Measurements from ENCODE around the gene RHBDF2.
"Not testable (repeated sequence)": the region's sequence is repeated elsewhere in the genome, so short reads cannot be mapped to it uniquely, and the experiment has no call there.

The RHBDF2 gene

GRCh38 chr17:76538281-76538931 is 37.2 kb upstream of the RHBDF2 start:
- no peak for DNase-seq (ENCODE audit: low read depth in 1 of 2, low spot score in 1 of 2)

GRCh38 chr17:76537578-76538280 is 36.5 kb upstream of the RHBDF2 start, which contains the start of gene CYGB:
Gene CYGB (minus strand): TSS chr17:76537709. CDS start chr17:76537542, 167 bp downstream.
- no peak for DNase-seq (ENCODE audit: low read depth in 1 of 2, low spot score in 1 of 2)

DNA sequence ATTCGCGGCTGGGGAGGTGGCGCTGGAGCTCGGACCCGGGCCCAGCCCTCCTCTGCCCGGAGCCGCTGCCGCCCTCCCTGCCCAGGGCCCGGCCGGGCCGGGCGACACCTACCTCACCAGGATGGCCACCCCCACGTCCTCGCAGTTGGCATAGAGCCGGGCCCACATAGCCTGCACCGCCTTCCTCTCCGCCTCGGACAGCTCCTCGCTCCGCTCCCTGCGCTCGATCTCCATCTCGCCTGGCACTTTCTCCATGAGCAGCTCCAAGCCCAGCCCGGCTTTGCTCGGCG is 36.0 kb upstream of the RHBDF2 start:
- no peak for DNase-seq (ENCODE audit: low read depth in 1 of 2, low spot score in 1 of 2)

DNA sequence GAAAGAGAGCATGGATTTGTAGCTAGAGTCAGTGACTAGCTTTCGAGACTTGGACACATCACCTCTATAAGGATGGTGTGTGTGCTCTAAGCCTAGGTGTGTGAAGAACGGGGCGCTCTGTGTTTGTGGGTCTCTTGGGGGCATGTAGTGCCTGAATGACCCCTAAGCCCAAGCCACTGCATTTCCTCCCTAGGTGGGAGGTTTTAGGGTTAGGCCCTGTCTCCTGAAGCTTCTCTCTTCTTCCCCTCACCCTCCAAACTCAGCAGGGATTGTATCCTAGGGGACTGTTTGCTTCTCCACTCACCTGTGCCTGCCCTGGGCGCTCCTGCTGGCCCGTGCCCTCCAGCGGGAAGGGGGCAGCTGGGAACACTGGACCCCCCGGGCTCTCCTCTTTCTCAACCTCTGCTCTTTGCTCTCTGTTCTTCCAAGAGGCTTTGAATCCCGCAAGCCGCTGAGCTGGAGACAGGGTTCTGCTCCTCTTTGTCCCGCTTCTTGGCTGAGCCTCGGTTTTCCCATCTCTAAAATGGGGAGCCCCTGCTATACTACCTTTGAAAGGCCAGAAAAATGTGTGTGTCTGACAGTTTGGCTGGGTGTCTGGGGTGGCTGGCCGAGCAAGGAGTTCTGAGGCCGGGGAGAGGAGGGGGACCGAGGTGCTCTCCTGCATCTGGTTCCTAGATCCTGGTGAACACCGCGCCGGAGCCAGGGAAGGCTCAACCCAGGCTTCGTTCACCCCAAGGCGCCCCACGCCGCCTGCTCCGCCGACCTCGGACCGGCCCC is 35.5 kb upstream of the RHBDF2 start:
- no peak for DNase-seq (ENCODE audit: low read depth in 1 of 2, low spot score in 1 of 2)

GRCh38 chr17:76535788-76536510 is 34.7 kb upstream of the RHBDF2 start:
- DNase-seq (ENCODE audit: low read depth in 1 of 2, low spot score in 1 of 2) = no peak

DNA sequence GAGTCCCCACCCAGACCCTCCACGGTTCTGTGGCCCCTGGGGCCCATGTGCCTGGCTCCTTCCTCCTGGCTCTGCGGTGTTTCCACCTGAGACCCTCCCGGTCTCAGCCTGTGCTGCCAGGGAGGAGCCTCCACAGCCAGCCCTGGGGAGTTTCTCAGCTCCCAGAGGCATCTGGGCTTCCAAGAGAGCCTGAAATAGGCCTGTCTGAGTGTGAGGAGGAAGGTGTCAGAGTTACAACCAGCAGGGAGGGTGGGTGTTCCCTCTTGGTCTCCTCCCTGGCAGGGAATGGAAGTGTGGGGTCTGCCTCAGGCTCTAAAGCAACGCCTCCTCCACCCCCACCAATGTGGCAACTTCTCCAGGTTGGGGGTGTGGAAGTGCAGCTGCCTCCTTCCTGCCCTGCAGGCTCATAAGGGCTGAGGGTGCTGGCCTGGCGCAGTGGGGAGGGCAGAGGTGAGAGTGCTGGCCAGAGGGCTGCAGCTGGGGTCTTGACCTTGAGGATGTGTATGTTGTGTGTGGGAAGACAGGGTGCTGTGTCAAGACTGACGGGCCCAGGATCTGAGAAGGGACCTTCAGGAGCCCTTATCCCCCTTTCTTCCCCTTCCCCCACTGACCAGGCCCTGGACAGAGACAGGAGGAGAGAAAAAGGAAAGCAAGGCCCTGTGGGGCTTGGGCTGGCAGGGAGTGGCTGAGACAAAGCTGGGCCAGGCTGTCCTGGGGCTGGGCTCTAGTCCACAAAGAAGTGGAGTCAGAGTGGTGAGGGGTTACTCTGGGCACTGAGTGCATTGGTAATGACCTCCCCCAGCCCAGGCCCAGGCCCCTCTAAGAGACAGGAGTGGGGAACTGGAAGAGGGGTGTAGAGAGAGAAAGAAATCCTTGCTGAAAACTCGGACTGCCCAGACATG is 33.9 kb upstream of the RHBDF2 start:
- no peak for DNase-seq (ENCODE audit: low read depth in 1 of 2, low spot score in 1 of 2)

- not testable (repeated sequence) for DNase-seq (ENCODE audit: low read depth in 1 of 2, low spot score in 1 of 2)
Measured at GRCh38 chr17:76533640-76534359, 32.6 kb upstream of the RHBDF2 start.

- no peak for DNase-seq (ENCODE audit: low read depth in 1 of 2, low spot score in 1 of 2)
Measured at GRCh38 chr17:76532072-76532651, 30.9 kb upstream of the RHBDF2 start.

DNA sequence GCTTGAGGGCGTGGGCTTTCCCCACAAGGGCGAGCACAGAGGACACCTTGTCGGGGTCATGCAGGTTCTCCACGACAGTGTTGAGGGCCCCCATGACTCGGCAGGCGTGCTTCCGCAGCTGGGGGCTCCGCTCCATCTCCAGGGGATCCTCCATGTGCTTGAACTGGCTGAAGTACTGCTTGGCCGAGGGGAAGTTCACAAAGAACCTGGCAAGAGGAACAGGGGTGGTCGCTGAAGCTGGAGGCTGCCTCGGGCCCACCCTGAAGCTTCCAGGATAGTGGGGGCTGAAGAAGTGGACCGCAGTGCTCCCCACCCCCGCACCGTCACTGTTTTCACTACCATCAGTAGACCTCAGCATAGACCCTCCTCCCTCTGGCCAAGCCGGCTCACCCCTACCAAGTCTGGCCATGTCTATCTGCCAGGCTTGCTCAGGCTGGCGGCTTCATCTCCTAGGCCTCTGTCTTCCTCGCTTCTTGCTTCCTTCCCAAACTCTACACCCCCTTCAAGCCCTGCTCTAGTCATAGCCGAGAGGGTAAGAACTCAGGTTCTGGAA is 30.3 kb upstream of the RHBDF2 start:
- DNase-seq (ENCODE audit: low read depth in 1 of 2, low spot score in 1 of 2) = no peak

GRCh38 chr17:76530811-76531485 is 29.7 kb upstream of the RHBDF2 start:
- DNase-seq (ENCODE audit: low read depth in 1 of 2, low spot score in 1 of 2) = no peak

DNA sequence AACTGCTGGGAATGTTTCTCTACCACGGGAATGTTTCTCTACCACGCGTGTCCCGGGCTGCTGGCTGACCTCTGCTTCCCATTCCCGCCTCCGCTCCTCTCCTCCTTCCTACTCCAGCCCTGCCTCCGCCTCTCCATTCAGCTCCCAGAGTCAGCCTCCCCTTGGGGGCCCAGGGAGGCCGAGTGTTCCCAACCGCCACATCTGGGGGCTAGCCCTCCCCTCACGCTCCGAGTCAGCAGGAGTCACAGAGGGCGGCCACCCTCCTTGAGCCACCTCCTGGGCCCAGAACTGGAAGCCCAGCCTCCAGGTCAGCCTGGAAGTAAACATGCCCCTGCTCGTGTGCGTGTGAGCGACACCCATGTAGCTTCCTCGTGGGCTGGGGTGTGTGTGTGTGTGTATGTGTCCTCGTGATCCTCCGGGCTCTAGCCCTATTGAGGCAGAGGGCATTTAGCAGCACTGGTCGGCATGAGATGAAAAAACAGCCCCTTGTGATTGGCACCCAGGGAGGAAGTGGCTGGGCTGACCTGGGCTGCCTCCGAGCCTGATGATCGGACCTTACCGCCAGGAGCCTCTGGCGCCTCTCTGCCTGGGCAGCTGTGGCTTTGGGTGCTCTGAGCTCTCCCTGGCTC is 29.0 kb upstream of the RHBDF2 start:
- DNase-seq (ENCODE audit: low read depth in 1 of 2, low spot score in 1 of 2) = no peak

DNA sequence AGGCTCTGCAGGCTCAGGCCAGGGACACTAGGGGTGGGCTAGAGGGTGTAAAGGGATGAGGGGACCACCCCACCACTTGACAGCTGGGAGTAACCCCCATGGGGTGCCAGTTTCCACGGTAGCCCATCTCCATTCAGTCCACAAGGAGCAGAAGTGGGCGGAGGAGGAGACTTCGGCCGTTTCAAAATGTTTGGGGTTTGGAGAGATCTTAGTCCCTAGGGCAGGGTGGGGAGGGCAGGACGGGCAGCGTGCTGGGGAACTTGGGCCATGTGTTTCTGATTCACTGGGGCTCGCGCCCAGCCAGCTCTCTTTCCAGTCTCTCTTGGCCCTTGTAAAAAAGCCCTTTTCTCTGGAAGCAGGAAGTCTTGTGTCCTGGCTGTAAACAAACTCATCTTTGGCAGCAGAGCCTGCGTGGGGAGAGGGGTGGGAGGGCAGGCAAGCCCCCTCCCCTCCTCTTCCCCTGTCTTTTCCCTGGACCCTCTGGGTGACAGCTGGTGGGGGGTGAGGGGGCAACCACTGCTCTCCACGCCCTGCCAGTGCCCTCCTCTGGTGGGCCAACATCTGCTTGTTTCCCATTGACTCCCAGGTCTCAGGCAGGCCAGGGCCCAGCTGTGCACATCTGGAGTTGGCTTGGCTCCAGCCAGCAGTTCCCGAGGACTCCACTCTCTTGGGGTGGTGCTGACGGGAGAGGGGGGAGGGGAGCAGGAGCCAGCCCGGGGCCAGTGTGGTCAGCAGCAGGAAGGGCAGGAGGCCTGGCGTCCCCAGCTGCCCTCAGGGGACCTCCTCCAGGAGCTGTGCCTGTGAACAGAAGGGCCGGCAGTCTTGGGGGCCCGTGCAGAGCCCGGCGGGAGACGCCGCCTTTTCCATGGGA is 28.2 kb upstream of the RHBDF2 start:
- DNase-seq (ENCODE audit: low read depth in 1 of 2, low spot score in 1 of 2) = no peak

DNA sequence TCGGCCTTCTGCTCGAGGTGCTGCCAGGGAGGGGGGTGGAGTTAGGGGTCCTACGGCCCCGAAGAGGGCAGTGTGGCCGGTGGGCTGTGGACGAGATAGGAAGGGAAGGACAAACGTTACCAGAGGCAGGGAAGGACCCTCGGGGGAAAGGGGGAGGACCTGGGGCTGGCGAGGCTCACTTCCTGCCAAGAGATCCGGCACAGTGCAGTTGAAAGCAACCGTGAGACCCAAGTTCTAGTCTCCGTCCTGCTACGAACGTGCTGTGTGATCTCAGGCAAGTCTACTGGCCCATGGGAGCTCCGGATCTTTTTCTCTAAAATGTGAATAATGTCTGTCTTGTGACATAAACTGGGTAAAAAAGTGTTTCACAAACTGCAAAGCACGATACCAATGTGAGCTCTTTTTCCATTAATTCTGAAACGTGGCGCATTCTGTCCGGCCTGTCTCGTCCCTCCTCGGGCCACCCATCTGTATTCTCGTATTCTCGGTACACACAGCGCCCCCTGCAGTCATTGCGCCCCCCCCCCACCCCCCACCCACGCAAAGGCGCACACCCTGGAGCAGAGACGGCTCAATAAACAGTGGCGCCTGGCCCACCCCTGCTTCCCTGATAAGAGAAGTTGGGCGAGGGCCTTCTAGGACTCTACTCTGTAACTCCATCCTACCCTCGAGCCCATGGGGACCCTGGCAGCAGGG is 27.5 kb upstream of the RHBDF2 start:
- DNase-seq (ENCODE audit: low read depth in 1 of 2, low spot score in 1 of 2) = no peak

GRCh38 chr17:76528156-76528527 is 26.9 kb upstream of the RHBDF2 start:
- DNase-seq (ENCODE audit: low read depth in 1 of 2, low spot score in 1 of 2) = no peak

DNA sequence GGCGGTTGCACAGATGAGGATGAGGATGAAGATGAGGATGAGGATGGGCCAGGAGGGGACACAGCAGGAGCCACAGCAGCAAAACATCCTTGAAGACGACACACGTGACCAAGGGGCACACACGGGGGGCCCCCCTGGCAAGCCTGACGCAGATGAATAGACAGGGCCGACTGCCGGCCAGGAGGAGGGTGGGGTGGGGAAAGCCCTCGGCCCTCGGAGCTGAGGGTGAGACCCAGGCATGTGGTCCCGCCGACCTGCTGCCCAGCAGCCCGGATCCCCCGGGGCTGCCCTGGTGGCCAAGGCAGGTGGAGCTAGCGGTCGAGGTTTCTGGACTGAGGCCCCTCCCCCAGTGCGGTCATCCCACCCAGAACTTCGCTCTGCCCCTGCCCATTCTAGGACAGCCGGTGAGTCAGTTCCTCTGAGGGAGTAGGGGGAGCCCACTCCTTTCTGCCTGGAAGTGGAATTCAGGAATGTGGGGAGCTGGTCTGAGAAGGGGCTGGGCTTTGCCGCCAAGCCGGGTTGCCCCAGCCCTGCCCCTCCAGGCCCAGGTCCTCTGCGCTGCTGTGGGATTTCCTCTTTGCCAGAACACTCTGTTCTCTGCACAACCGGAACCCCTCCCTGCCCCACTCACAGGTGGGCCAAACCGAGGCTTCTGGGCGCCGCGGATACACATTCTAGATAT is 26.3 kb upstream of the RHBDF2 start:
- no peak for DNase-seq (ENCODE audit: low read depth in 1 of 2, low spot score in 1 of 2)

- not testable (repeated sequence) for DNase-seq (ENCODE audit: low read depth in 1 of 2, low spot score in 1 of 2)
Measured at GRCh38 chr17:76527016-76527415, 25.8 kb upstream of the RHBDF2 start.

Measured in stimulated activated CD4-positive, alpha-beta T cell treated with anti-CD3 and anti-CD28 coated beads, Interleukin-15, amount 100 ng/mL, for 1 hour (primary cell).